Hepatocyte (in vitro differentiated cells): Measurements from ENCODE around the gene SCYGR1. TPM values are rescaled to one million over a fixed set of nuclear protein-coding genes. Genes with fewer than 3 reads are reported as not detected.

Experiments used
- DNase-seq: peaks from one replicate; pipeline ENCODE4 v3.0.0-alpha.2; 2016; ENCODE audit warnings: low spot score
- H2AFZ ChIP-seq: fragments of 200-600 bp; sonication (generic); 2 replicates; pipeline ENCODE4 v1.6.0; 2016; ENCODE audit warnings: antibody characterized with exemption, mild to moderate bottlenecking
- H3K27ac ChIP-seq: fragments of 200-600 bp; sonication (generic); 2 replicates; pipeline ENCODE4 v1.5.1; 2016; ENCODE audit warnings: mild to moderate bottlenecking
- H3K27me3 ChIP-seq: fragments of 200-600 bp; sonication (generic); 2 replicates; pipeline ENCODE4 v1.6.1; 2016
- H3K36me3 ChIP-seq: fragments of 200-600 bp; sonication (generic); replicated peaks from 2 replicates; pipeline ENCODE4 v1.5.1; 2016; ENCODE audit warnings: low read depth; ENCODE audit not compliant: insufficient read depth
- H3K4me1 ChIP-seq: fragments of 200-600 bp; sonication (generic); 2 replicates; pipeline ENCODE4 v1.5.1; 2016; ENCODE audit warnings: mild to moderate bottlenecking, moderate library complexity; ENCODE audit not compliant: insufficient read depth
- H3K4me2 ChIP-seq: fragments of 200-600 bp; sonication (generic); 2 replicates; pipeline ENCODE4 v1.6.0; 2016
- H3K4me3 ChIP-seq: fragments of 200-600 bp; sonication (generic); 2 replicates; pipeline ENCODE4 v1.5.1; 2016; ENCODE audit warnings: mild to moderate bottlenecking
- H3K79me2 ChIP-seq: fragments of 200-600 bp; sonication (generic); 2 replicates; pipeline ENCODE4 v1.6.0; 2017; ENCODE audit warnings: mild to moderate bottlenecking
- H3K9me2 ChIP-seq: fragments of 200-600 bp; sonication (generic); replicated peaks from 2 replicates; pipeline ENCODE4 v1.6.0; 2017; ENCODE audit warnings: mild to moderate bottlenecking; ENCODE audit not compliant: insufficient read depth
- H3K9me3 ChIP-seq: fragments of 200-600 bp; sonication (generic); 2 replicates; pipeline ENCODE4 v1.5.1; 2016; ENCODE audit warnings: low read depth, mild to moderate bottlenecking
- H4K20me1 ChIP-seq: fragments of 200-600 bp; sonication (generic); 2 replicates; pipeline ENCODE4 v1.6.0; 2016; ENCODE audit warnings: mild to moderate bottlenecking; ENCODE audit not compliant: insufficient read depth, poor library complexity, severe bottlenecking
- CTCF ChIP-seq: fragments of 200-600 bp; sonication (generic); IDR thresholded peaks from 2 replicates; pipeline ENCODE4 v1.5.1; 2016; ENCODE audit warnings: antibody characterized with exemption, mild to moderate bottlenecking; ENCODE audit not compliant: poor library complexity
- EZH2 ChIP-seq: fragments of 200-600 bp; sonication (generic); IDR thresholded peaks from 2 replicates; pipeline ENCODE4 v1.6.1; 2016; ENCODE audit warnings: antibody characterized with exemption, mild to moderate bottlenecking, borderline replicate concordance
- EZH2phosphoT487 ChIP-seq: fragments of 200-600 bp; sonication (generic); IDR thresholded peaks from one replicate; pipeline ENCODE4 v1.6.1; 2018; ENCODE audit warnings: antibody characterized with exemption, mild to moderate bottlenecking, low read depth, moderate library complexity; ENCODE audit not compliant: unreplicated experiment, severe bottlenecking
- WGBS: methylation state at CpG from one replicate; pipeline ENCODE4 v1.1.6; 2016; ENCODE audit warnings: low lambda C conversion rate; ENCODE audit errors: missing lambda C conversion rate; 5-methylcytosine and 5-hydroxymethylcytosine counted together
- polyA plus RNA-seq: library from polyadenylated mRNA; unstranded; fragments of >200 nt; fragmentation: Nextera tagmentation; extraction: Ambion mirVana; gene quantifications from 2 replicates; pipeline ENCODE4 v1.2.1, GENCODE V29; 2016
- total RNA-seq: library from RNA; depleted of rRNA; stranded (reverse); fragments of >200 nt; gene quantifications from 2 replicates; pipeline ENCODE4 v1.2.3, GENCODE V29; 2014

SCYGR1 gene
- total and polyA plus RNA-seq, 2 experiments from 2014 or later = not detected

GRCh38 chr2:227397562-227397961, 9.8 kb upstream of the SCYGR1 start:
- no peaks in the 10 kb centered on the region for H3K9me3 ChIP-seq
- H3K36me3 ChIP-seq = no peaks in the 10 kb centered on the region
- no peak overlapping the region for H3K4me2 ChIP-seq
- no peak overlapping the region for H2AFZ ChIP-seq
- 82% methylated on average over 4 of the region's 4 CpGs for WGBS
- no peak overlapping the region for H3K4me3 ChIP-seq
- H3K9me2 ChIP-seq = no peaks in the 10 kb centered on the region
- no peak for DNase-seq
- no peak overlapping the region for H3K27ac ChIP-seq
- peaks cover 8% of the 10 kb centered on the region for H3K4me1 ChIP-seq
- no peaks in the 10 kb centered on the region for H3K27me3 ChIP-seq
- no peaks in the 10 kb centered on the region for H4K20me1 ChIP-seq
- no peaks in the 10 kb centered on the region for H3K79me2 ChIP-seq
- TF ChIP-seq CTCF = no peak
- TF ChIP-seq EZH2phosphoT487 = no peak
- no peak for TF ChIP-seq EZH2

GRCh38 chr2:227395556-227395955, 7.8 kb upstream of the SCYGR1 start:
- no peaks in the 10 kb centered on the region for H3K79me2 ChIP-seq
- TF ChIP-seq CTCF = no peak
- TF ChIP-seq EZH2 = no peak
- TF ChIP-seq EZH2phosphoT487 = no peak
- WGBS = 93% methylated on average over 1 of the region's 1 CpG
- no peak overlapping the region for H2AFZ ChIP-seq
- no peaks in the 10 kb centered on the region for H3K9me2 ChIP-seq
- H4K20me1 ChIP-seq = no peaks in the 10 kb centered on the region
- no peak overlapping the region for H3K27ac ChIP-seq
- peaks cover 3% of the 10 kb centered on the region for H3K4me1 ChIP-seq
- no peak for DNase-seq
- no peak overlapping the region for H3K4me3 ChIP-seq
- no peaks in the 10 kb centered on the region for H3K9me3 ChIP-seq
- H3K36me3 ChIP-seq = no peaks in the 10 kb centered on the region
- no peak overlapping the region for H3K4me2 ChIP-seq
- no peaks in the 10 kb centered on the region for H3K27me3 ChIP-seq

- no peaks in the 10 kb centered on the region for H3K27me3 ChIP-seq
- H4K20me1 ChIP-seq = no peaks in the 10 kb centered on the region
- no peak overlapping the region for H3K4me2 ChIP-seq
- H3K79me2 ChIP-seq = no peaks in the 10 kb centered on the region
- no peak overlapping the region for H2AFZ ChIP-seq
- H3K36me3 ChIP-seq = no peaks in the 10 kb centered on the region
- H3K4me1 ChIP-seq = no peaks in the 10 kb centered on the region
- 100% methylated on average over 2 of the region's 2 CpGs for WGBS
- H3K4me3 ChIP-seq = no peak overlapping the region
- H3K9me2 ChIP-seq = no peaks in the 10 kb centered on the region
- H3K27ac ChIP-seq = no peak overlapping the region
- H3K9me3 ChIP-seq = no peaks in the 10 kb centered on the region
- no peak for TF ChIP-seq CTCF
- no peak for DNase-seq
Observed at GRCh38 chr2:227394401-227394800, 6.7 kb upstream of the SCYGR1 start.

GRCh38 chr2:227390468-227391256, 2.9 kb upstream of the SCYGR1 start:
- Histone ChIP-seq H2AFZ (no peak overlapping the region), H3K4me1 (no peaks in the 10 kb centered on the region), H3K27me3 (no peaks in the 10 kb centered on the region), H3K9me2 (no peaks in the 10 kb centered on the region), H3K9me3 (no peaks in the 10 kb centered on the region), H3K36me3 (no peaks in the 10 kb centered on the region), H3K4me2 (no peak overlapping the region), H3K79me2 (no peaks in the 10 kb centered on the region), H3K27ac (no peak overlapping the region), H3K4me3 (no peak overlapping the region), H4K20me1 (no peaks in the 10 kb centered on the region)
- 85% methylated on average over 17 of the region's 17 CpGs for WGBS
- DNase-seq = no peak
- TF ChIP-seq CTCF (no peak), EZH2phosphoT487 (no peak)
